Ishikawa (cell line): ENCODE data around the gene C2CD2.

Experiments
- CEBPB ChIP-seq: IDR thresholded peaks from 2 replicates; pipeline ENCODE4 v1.6.1; 2012
- EGR1 ChIP-seq: IDR thresholded peaks from 2 replicates; pipeline ENCODE4 v1.6.1; 2012
- EP300 ChIP-seq: IDR thresholded peaks from 2 replicates; pipeline ENCODE4 v1.6.1; 2012; ENCODE audit warnings: borderline replicate concordance
- FOXM1 ChIP-seq: IDR thresholded peaks from 2 replicates; pipeline ENCODE4 v1.6.1; 2012; ENCODE audit warnings: low read depth, borderline replicate concordance
- MAX ChIP-seq: IDR thresholded peaks from 2 replicates; pipeline ENCODE4 v1.6.1; 2012
- REST ChIP-seq: IDR thresholded peaks from 2 replicates; pipeline ENCODE4 v1.6.1; 2012; ENCODE audit warnings: low read depth, mild to moderate bottlenecking
- TAF1 ChIP-seq: IDR thresholded peaks from 2 replicates; pipeline ENCODE4 v1.6.1; 2012; ENCODE audit warnings: low read depth, mild to moderate bottlenecking
- TCF12 ChIP-seq: IDR thresholded peaks from 2 replicates; pipeline ENCODE4 v1.6.1; 2012; ENCODE audit warnings: low read depth
- USF1 ChIP-seq: IDR thresholded peaks from 2 replicates; pipeline ENCODE4 v1.6.1; 2012
- YY1 ChIP-seq: IDR thresholded peaks from 2 replicates; pipeline ENCODE4 v1.6.1; 2012; ENCODE audit warnings: low read depth
- ZBTB7A ChIP-seq: IDR thresholded peaks from 2 replicates; pipeline ENCODE4 v1.6.1; 2012; ENCODE audit warnings: low read depth

GRCh38 chr21:41950941-41951351 is 2.9 kb downstream of the C2CD2 start:
- no peak for TF ChIP-seq MAX
- TF ChIP-seq YY1, result no peak
- no peak for TF ChIP-seq CEBPB
- no peak for TF ChIP-seq TAF1
- TF ChIP-seq ZBTB7A, result no peak
- TF ChIP-seq EGR1, result no peak
- no peak for TF ChIP-seq FOXM1
- no peak for TF ChIP-seq REST
- TF ChIP-seq EP300, result no peak
- TF ChIP-seq USF1, result no peak
- no peak for TF ChIP-seq TCF12
